CD4-positive, alpha-beta T cell treated with Interleukin-2 at 100 ng/mL for 4 hours (primary cell): ENCODE measurements around the gene REELD1.

Experiments
- DNase-seq: peaks from one replicate; pipeline ENCODE4 v3.0.0-alpha.2; 2020; ENCODE audit warnings: low spot score

REELD1 gene

GRCh38 chr4:146214238-146214637, at the start of gene REELD1:
TSS of gene REELD1 (plus strand) at chr4:146214538. CDS start at chr4:146216953, 2,415 bp downstream.
- DNase-seq: no peak

- no peak for DNase-seq
These were observed 49.1 kb upstream of the REELD1 start for GRCh38 chr4:146165221-146165620.

GRCh38 chr4:146165840-146166239, 48.5 kb upstream of the REELD1 start:
- no peak for DNase-seq

- no peak for DNase-seq
These were observed 44.2 kb upstream of the REELD1 start for GRCh38 chr4:146170149-146170548.

GRCh38 chr4:146175541-146176453, 38.5 kb upstream of the REELD1 start, which contains the start of gene LSM6:
TSS of gene LSM6 (plus strand) at chr4:146175718. CDS start at chr4:146182922, 7,204 bp downstream.
- peak; percentile 89 for DNase-seq

GRCh38 chr4:146176891-146177290, 37.4 kb upstream of the REELD1 start:
- no peak for DNase-seq

GRCh38 chr4:146178126-146178525, 36.2 kb upstream of the REELD1 start:
- no peak for DNase-seq

GRCh38 chr4:146179784-146180370, 34.5 kb upstream of the REELD1 start:
- DNase-seq: no peak

GRCh38 chr4:146182443-146182842, 31.9 kb upstream of the REELD1 start:
- no peak for DNase-seq

GRCh38 chr4:146183209-146183608, 31.1 kb upstream of the REELD1 start:
- DNase-seq: no peak

GRCh38 chr4:146186041-146186440, 28.3 kb upstream of the REELD1 start:
- no peak for DNase-seq

GRCh38 chr4:146186596-146186995, 27.7 kb upstream of the REELD1 start:
- no peak for DNase-seq

GRCh38 chr4:146190456-146190855, 23.9 kb upstream of the REELD1 start:
- no peak for DNase-seq

GRCh38 chr4:146191766-146192458, 22.4 kb upstream of the REELD1 start:
- no peak for DNase-seq

GRCh38 chr4:146193628-146194027, 20.7 kb upstream of the REELD1 start:
- DNase-seq: no peak

GRCh38 chr4:146194212-146194611, 20.1 kb upstream of the REELD1 start:
- DNase-seq: no peak

GRCh38 chr4:146202665-146203064, 11.7 kb upstream of the REELD1 start:
- no peak for DNase-seq

GRCh38 chr4:146207410-146207809, 6.9 kb upstream of the REELD1 start:
- DNase-seq: no peak

GRCh38 chr4:146210890-146211289, 3.4 kb upstream of the REELD1 start:
- no peak for DNase-seq

- DNase-seq: no peak
These were observed 2.9 kb upstream of the REELD1 start for GRCh38 chr4:146211440-146211839.

- DNase-seq: no peak
These were observed 1.6 kb upstream of the REELD1 start for GRCh38 chr4:146212781-146213180.

GRCh38 chr4:146222313-146222712, 8.0 kb downstream of the REELD1 start:
- DNase-seq: no peak
